Activated CD8-positive, alpha-beta memory T cell treated with anti-CD3 and anti-CD28 coated beads, Interleukin-2, amount 50 U/mL, for 24 hours (primary cell): ENCODE measurements around the gene HEY2.

Source experiments
- DNase-seq: peaks from one replicate; pipeline ENCODE4 v3.0.0-alpha.2; 2020; ENCODE audit errors: extremely low read depth

HEY2 gene

GRCh38 chr6:125743604-125744003, 5.8 kb upstream of the HEY2 start:
- no peak for DNase-seq

DNA sequence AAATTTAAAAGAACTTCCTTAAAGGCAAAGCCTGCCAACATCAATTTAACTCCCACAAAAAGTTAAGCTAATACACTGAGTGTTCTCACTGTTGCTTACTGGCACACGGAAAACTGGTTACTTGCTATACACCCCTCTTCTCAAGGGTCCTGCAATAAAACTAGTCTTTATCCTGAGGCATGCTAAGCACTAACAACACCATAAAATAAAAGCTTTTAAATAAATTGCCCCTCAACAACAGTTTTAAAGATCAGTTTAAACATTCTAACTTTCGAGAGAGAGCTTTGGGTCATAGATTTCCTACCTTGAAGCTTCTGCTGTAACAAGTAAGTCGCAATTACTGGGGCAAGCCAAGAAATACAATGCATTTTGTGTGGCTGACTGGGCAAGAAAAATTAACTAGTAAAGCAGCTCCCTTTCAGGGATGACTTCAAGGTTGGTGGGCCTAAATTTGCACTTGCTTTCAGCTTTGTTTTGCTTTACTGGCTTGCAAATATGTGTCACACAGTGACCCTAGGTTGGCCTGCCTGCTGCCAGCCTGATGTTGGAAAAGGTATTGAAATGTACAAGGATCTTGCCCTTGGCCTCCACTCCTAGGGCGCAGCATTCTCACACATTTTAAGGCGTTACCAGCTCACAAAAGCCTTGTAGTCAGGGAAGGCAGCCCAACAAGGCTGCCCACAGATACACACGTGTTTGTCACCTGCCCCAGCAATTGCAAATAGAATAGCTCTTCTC, 4.0 kb upstream of the HEY2 start:
- DNase-seq, result no peak

- no peak for DNase-seq
Measured at GRCh38 chr6:125746019-125746414, 3.4 kb upstream of the HEY2 start.

DNA sequence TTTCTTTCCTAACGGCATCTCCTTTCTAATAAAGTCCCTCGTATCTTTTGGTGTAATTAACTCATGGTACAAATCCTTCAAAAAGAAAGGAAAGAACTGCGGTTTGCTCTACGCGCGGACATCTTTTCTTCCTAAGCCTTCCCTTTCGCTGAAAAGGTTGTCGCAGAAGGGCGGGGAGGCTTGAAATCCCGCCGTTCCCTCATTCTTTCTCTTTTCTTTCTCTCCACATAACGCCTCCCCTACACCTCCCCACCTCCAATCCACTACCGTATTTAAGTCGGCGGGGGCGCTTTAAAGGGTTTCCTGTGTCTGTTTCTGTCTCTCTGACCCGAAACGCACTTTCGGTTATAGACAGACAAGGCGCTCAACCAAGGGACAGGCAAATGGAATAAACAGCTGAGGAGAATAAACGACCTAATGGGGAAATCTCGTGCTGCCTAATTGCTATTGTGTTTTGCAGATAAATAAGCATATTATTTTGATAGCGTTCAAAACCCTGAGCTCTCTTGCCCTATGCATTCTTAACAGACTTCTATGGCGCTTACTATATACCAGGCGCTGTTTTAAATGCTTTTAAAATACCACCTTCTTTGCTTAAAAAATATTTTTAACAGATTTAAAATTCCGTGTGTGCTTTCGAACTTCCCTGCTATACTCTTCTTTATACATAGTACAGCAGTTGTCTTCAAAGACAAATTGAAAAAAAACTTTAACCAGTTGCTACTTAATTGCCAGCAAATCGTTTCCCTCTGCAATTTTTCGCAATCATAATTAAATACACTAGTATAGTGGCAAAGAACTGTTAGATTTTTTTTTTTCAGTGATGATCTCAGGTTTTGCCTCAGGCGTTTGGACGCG, 2.5 kb upstream of the HEY2 start:
- DNase-seq, result no peak

- no peak for DNase-seq
Measured at GRCh38 chr6:125747589-125748405, 1.6 kb upstream of the HEY2 start.

DNA sequence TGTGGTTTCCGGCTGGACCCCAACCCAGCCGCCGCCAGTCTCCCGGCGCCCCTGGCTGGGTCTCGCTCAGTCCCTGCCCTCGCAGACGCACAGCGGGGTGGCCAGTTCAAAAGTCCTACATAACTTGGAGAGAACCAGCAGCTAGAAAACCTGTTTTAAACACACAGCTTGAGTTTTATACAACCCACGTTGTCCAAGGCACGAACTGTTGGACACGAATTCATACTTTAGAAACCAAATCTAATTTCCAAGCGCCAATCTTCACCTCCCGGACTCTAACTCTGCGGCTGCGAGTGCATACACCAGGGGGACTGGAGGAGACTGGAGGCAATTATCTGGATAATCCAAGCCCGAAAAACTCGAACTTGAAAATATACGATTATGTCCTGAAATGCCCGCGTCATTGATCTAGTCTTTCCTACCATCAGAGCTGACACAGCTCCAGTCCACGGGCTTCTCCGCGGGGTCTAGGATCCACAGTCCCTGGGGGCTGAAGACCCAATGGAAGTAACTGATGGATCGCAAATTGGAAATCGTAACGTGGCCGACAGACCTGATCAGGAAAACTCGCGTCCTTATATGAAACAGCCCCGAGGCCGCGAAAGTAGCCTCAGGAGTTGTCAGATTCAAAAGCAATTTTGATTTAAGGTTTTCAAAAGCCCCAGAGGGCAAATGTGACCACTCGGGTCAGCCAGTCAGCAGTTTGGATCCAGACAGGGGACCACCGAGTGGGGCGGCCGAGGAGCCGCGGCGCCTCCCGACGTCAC, 843 bp upstream of the HEY2 start:
- no peak for DNase-seq

DNA sequence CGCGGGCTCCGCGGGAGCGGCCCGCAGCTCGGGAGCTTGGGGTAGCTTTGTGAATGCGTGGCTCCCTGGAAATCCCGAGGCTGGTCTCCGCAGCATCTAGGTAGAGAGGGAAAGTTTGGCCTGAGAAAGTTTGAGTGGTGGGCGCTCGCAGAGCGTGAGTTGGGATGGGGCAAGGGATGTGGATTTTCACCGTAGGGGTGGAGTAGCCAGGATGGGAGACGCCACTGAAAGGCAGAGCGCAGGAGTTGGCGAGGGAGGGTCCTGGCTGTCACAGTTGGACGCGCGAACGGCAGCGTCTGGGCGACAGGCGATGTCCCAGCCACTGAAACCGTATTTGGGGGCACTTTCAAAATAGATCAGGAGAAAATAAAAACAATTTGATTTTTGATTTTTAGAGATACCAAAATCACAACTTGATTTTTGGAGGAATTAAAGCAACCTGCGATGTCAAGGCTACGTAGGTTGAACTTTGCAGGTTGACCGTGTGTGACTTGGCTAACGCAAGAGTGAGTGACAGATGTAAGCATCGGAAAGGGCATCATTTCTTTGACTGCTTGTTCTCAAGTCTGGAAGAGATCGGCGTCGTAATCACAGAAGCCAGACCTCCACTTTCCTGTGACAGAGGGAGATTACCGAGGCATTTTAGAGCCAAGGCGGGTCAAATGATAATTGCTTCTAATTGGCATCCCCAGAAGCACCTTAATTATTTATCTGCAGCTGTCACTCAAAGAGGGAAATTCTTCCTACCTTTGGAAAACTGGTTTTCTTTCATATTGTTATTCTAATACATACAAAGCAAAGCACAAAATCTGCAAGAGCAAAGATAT, 646 bp downstream of the HEY2 start:
- DNase-seq, result no peak

GRCh38 chr6:125750692-125751333, 1.4 kb downstream of the HEY2 start:
- no peak for DNase-seq

DNA sequence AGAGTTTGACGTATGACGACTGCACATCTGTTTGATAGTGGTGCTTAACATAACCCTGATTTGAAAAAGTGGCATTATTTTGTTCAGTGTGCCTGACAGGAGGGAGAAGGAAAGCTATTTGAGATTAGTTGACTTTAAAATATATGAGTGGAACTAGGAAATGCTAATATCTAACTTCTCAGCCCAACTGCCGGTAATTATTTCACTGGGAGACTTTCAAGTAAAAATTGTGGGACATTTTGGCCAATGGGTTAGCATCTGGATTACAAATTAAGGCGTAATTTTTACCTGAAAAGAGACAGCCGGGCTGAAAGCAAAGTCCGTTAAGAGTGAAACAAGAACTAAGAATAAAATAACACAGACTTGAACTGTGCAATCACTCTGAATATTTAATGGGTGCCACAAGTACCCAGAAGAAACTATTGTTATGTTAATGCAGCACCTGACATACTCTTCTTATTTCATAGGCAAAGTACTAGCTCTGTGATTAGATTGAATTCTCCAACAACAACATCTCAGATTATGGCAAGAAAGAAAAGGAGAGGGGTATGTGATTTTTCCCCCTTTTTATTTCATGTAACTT, 2.0 kb downstream of the HEY2 start:
- no peak for DNase-seq

- no peak for DNase-seq
Measured at GRCh38 chr6:125752773-125753172, 3.3 kb downstream of the HEY2 start.

DNA sequence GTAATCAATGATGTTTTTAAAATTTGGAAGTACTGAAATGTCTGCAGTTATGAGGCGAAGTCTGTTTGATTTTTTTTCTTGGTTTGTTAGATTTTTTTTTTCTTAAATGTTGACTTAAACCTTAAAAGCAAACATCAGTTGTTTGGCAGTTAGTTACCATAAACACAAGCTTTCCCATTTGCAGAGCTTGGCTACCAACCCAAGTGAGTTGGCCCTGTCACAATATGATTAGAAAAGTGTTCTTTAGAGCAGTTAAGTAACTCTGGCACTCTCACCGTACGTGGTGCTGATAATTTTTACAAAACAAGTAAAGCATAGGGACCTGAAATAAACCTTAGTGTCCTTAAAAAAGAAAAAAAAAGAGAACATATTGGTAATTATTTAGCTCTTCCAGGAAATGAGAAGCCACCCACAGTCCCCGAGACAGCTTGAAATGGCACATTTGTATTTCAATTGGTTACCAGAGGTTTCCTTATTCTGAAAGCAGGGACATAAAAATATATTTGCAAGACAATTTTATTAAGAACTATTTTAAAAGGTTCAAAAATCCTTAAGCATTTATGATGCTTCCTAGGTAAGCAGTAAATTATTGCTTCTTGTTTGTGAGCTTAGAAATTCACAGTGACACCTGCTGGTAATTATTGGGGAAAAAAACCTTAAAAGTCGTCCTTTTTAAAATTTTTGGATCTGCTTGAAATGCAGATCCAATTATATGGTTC, 3.9 kb downstream of the HEY2 start:
- DNase-seq, result no peak

GRCh38 chr6:125753937-125754259, 4.5 kb downstream of the HEY2 start:
- DNase-seq, result no peak

DNA sequence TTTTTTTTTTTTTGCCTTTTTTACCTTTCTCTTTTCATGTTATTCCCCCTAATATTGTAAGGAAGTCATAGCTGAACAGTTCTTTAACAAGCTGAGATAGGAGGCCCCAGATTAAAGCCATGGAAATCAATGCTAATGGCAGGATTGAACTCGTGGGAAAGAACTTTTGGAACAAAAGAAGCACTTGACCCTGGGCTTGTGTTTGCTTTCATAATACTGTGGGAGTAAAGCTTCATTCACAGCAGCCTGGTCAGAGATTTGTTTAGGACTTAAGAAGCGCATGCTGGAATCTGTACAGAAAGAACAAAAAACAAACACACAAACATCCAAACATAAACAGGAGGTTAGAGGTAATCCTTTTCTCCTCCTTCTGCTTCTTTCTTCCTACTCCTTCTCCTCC, 5.1 kb downstream of the HEY2 start:
- DNase-seq, result no peak

DNA sequence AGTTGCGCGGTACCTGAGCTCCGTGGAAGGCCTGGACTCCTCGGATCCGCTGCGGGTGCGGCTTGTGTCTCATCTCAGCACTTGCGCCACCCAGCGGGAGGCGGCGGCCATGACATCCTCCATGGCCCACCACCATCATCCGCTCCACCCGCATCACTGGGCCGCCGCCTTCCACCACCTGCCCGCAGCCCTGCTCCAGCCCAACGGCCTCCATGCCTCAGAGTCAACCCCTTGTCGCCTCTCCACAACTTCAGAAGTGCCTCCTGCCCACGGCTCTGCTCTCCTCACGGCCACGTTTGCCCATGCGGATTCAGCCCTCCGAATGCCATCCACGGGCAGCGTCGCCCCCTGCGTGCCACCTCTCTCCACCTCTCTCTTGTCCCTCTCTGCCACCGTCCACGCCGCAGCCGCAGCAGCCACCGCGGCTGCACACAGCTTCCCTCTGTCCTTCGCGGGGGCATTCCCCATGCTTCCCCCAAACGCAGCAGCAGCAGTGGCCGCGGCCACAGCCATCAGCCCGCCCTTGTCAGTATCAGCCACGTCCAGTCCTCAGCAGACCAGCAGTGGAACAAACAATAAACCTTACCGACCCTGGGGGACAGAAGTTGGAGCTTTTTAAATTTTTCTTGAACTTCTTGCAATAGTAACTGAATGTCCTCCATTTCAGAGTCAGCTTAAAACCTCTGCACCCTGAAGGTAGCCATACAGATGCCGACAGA, 9.9 kb downstream of the HEY2 start:
- DNase-seq, result no peak

DNA sequence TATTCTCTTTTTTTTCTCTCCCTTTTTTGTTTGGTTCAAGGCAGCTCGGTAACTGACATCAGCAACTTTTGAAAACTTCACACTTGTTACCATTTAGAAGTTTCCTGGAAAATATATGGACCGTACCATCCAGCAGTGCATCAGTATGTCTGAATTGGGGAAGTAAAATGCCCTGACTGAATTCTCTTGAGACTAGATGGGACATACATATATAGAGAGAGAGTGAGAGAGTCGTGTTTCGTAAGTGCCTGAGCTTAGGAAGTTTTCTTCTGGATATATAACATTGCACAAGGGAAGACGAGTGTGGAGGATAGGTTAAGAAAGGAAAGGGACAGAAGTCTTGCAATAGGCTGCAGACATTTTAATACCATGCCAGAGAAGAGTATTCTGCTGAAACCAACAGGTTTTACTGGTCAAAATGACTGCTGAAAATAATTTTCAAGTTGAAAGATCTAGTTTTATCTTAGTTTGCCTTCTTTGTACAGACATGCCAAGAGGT, 10.6 kb downstream of the HEY2 start:
- no peak for DNase-seq

DNA sequence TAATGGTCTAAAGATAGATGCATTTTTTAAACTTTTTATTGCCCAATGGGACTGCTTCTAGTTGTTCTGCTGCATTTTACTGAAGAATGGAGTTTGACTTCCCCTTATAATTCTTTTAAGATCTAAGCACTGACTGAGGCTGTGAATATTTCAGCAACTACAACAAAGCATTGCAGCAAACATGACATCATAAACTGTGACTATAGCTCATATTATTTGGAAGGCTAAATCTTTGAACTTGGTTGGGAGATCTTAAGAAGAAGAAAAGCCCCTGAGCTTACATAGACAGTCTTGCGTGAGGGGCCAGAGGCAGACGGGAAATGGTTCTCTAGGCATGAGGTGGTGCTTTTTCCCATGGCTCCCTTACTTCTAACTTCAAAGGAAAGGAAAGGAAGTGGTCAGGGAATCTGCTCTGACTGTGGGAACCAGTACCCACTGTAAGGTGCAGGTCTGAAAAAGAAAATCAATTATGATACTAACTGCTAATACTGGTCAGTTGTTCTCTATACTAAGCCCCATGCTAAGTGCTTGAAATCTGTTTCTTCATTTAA, 14.8 kb downstream of the HEY2 start:
- DNase-seq, result no peak

DNA sequence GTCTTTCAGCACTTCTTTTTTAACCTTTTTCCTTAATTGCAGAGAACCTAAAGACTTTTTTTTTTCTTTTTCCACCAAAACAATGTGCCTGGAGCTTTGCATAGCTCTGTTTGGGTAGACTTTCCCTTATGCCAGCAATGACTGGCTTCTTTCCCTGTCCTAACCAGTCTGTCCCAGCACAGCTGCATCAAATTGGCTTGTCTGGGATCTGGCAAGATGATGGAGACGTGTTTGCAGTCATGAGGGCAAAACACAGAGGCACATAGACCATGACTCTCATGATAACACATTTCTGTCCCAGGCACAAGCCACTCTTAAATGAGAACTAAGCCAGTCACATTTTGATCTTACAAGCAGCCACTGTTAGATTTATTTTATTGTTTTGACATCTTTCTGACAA, 16.5 kb downstream of the HEY2 start:
- DNase-seq, result no peak

GRCh38 chr6:125766641-125767040, 17.2 kb downstream of the HEY2 start:
- no peak for DNase-seq
